Hepatic stellate cell (primary cell): Measurements from ENCODE around the gene DCPS.
"Not testable (repeated sequence)": the region's sequence is repeated elsewhere in the genome, so short reads cannot be mapped to it uniquely, and the experiment has no call there.

Source experiments
- DNase-seq: peaks from one replicate; pipeline ENCODE4 v3.0.0; 2011; ENCODE audit warnings: low spot score

DCPS gene

GRCh38 chr11:126303623-126304456 is at the start of gene DCPS:
DCPS (plus strand) TSS chr11:126304060; CDS start chr11:126304081, 21 bp downstream.
- DNase-seq: peak; percentile 98

GRCh38 chr11:126254819-126255218 is 49.0 kb upstream of the DCPS start:
- no peak for DNase-seq

GRCh38 chr11:126255507-126255906 is 48.4 kb upstream of the DCPS start:
- DNase-seq: not testable (repeated sequence)

- DNase-seq: no peak
Observed at GRCh38 chr11:126256216-126256615, 47.6 kb upstream of the DCPS start.

GRCh38 chr11:126257144-126257543 is 46.7 kb upstream of the DCPS start:
- DNase-seq: no peak

GRCh38 chr11:126257764-126258163 is 46.1 kb upstream of the DCPS start:
- DNase-seq: peak; percentile 42

- DNase-seq: no peak
Observed at GRCh38 chr11:126262216-126262615, 41.6 kb upstream of the DCPS start.

- DNase-seq: no peak
Observed at GRCh38 chr11:126263489-126263888, 40.4 kb upstream of the DCPS start.

- DNase-seq: no peak
Observed at GRCh38 chr11:126265811-126266210, 38.0 kb upstream of the DCPS start.

- no peak for DNase-seq
Observed at GRCh38 chr11:126267650-126268049, 36.2 kb upstream of the DCPS start.

GRCh38 chr11:126268361-126268707 is 35.5 kb upstream of the DCPS start:
- peak; percentile 71 for DNase-seq

GRCh38 chr11:126268708-126269579 is 34.9 kb upstream of the DCPS start, which contains the start of the genes FOXRED1 and SRPRA:
FOXRED1 (plus strand) TSS chr11:126269154; CDS start chr11:126269207, 53 bp downstream.
SRPRA (minus strand) TSS chr11:126268895; CDS start chr11:126268804, 91 bp downstream.
- DNase-seq: peak; percentile 100

GRCh38 chr11:126277322-126277721 is 26.5 kb upstream of the DCPS start:
- no peak for DNase-seq

- DNase-seq: no peak
Observed at GRCh38 chr11:126277780-126278179, 26.1 kb upstream of the DCPS start.

GRCh38 chr11:126279191-126279590 is 24.7 kb upstream of the DCPS start:
- DNase-seq: no peak

- no peak for DNase-seq
Observed at GRCh38 chr11:126280595-126280994, 23.3 kb upstream of the DCPS start.

- no peak for DNase-seq
Observed at GRCh38 chr11:126281245-126281644, 22.6 kb upstream of the DCPS start.

GRCh38 chr11:126281666-126282175 is 22.1 kb upstream of the DCPS start:
- DNase-seq: no peak

GRCh38 chr11:126282361-126282735 is 21.5 kb upstream of the DCPS start:
- DNase-seq: peak; percentile 61

- DNase-seq: peak; percentile 74
Observed at GRCh38 chr11:126282736-126283591, 20.9 kb upstream of the DCPS start, which contains the start of gene TIRAP. TIRAP (plus strand) TSS chr11:126283093; CDS start chr11:126290895, 7,802 bp downstream.

- DNase-seq: peak; percentile 73
Observed at GRCh38 chr11:126284829-126285228, 19.0 kb upstream of the DCPS start.

GRCh38 chr11:126288237-126288636 is 15.6 kb upstream of the DCPS start:
- no peak for DNase-seq
